CD4-positive, alpha-beta memory T cell (primary cell): ENCODE data around the gene RUNX2. TPM values are rescaled to one million over a fixed set of nuclear protein-coding genes. Genes with fewer than 3 reads are reported as not detected.

ENCODE experiments used
- CTCF ChIA-PET: fragments of 350-600 bp; sonication (Branson Sonifier 250); formaldehyde crosslinking; loops from one replicate; lab custom pipeline; 2021; ENCODE audit warnings: inconsistent platforms; ENCODE audit not compliant: partially characterized antibody; lab: Charles Lee
- POLR2A ChIA-PET: fragments of 350-600 bp; sonication (Branson Sonifier 250); formaldehyde crosslinking; loops from one replicate; lab custom pipeline; 2021; ENCODE audit not compliant: partially characterized antibody; lab: Charles Lee
- DNase-seq, 5 donors: peaks; one replicate each; pipeline versions ENCODE4 v3.0.0 to v3.0.0-alpha.2; 2020 to 2022; ENCODE audit warnings: mixed read lengths in 1 of 5
- H3K27ac ChIP-seq: one replicate; pipeline ENCODE4 v1.7.0; 2013; ENCODE audit warnings: low read depth, low read length
- H3K27me3 ChIP-seq: 2 replicates; pipeline ENCODE4 v1.7.0; 2013; ENCODE audit warnings: mild to moderate bottlenecking, low read length, moderate library complexity; ENCODE audit not compliant: insufficient read depth
- H3K36me3 ChIP-seq: 2 replicates; pipeline ENCODE4 v1.7.0; 2013; ENCODE audit warnings: mild to moderate bottlenecking, low read length, moderate library complexity; ENCODE audit not compliant: insufficient read depth
- H3K4me1 ChIP-seq: 2 replicates; pipeline ENCODE4 v1.7.0; 2013; ENCODE audit warnings: mild to moderate bottlenecking, low read length, moderate library complexity; ENCODE audit not compliant: insufficient read depth
- H3K4me3 ChIP-seq, 2 donors: one replicate each; pipeline ENCODE4 v1.7.0; 2013; ENCODE audit warnings: low read length in 2 of 2, mild to moderate bottlenecking in 1 of 2
- H3K9me3 ChIP-seq, 2 donors: one replicate each; pipeline ENCODE4 v1.7.0; 2013; ENCODE audit warnings: low read length in 2 of 2, control low read depth in 1 of 2; ENCODE audit not compliant: control insufficient read depth in 1 of 2
- H3K27ac Mint-ChIP-seq, 7 donors: one replicate each; pipeline ENCODE4 v1.8.0; 2020 to 2021; ENCODE audit warnings: mixed read lengths in 7 of 7, mild to moderate bottlenecking in 6 of 7, inconsistent platforms in 3 of 7, moderate library complexity in 3 of 7
- H3K27me3 Mint-ChIP-seq, 2 donors: one replicate each; pipeline ENCODE4 v1.8.0; 2020 to 2021; ENCODE audit warnings: mixed read lengths in 2 of 2
- H3K36me3 Mint-ChIP-seq, 2 donors: one replicate each; pipeline ENCODE4 v1.8.0; 2020 to 2021; ENCODE audit warnings: mixed read lengths in 2 of 2, inconsistent platforms in 1 of 2, mild to moderate bottlenecking in 1 of 2
- H3K4me1 Mint-ChIP-seq, 4 donors: one replicate each; pipeline ENCODE4 v1.8.0; 2020 to 2021; ENCODE audit warnings: mixed read lengths in 4 of 4, mild to moderate bottlenecking in 1 of 4
- H3K4me3 Mint-ChIP-seq, 8 donors: one replicate each; pipeline ENCODE4 v1.8.0; 2020 to 2021; ENCODE audit warnings: mixed read lengths in 8 of 8, mild to moderate bottlenecking in 7 of 8, moderate library complexity in 6 of 8, inconsistent platforms in 3 of 8
- H3K9me3 Mint-ChIP-seq, 8 donors: one replicate each; pipeline ENCODE4 v1.8.0; 2020 to 2021; ENCODE audit warnings: mixed read lengths in 8 of 8, mild to moderate bottlenecking in 5 of 8, inconsistent platforms in 3 of 8, moderate library complexity in 1 of 8
- intact Hi-C: fragments of 100-400 bp; cut with micrococcal nuclease; formaldehyde crosslinking; loops from one replicate; pipeline ENCODE4 v1.15.1; 2023
- polyA plus RNA-seq, 2 donors: library from polyadenylated mRNA; unstranded; fragments of 300-500 nt; fragmentation: Illumina TruSeq; gene quantifications; one replicate each; pipeline ENCODE4 v1.2.3, GENCODE V29; 2021
- total RNA-seq, 2 experiments: library from RNA; stranded (reverse); gene quantifications; one replicate each; pipeline ENCODE4 v1.2.3, GENCODE V29; 2021

The RUNX2 gene
- total and polyA plus RNA-seq, 4 experiments from 2014 or later, result 4.5 to 26.6 (median 23.3) TPM

DNA sequence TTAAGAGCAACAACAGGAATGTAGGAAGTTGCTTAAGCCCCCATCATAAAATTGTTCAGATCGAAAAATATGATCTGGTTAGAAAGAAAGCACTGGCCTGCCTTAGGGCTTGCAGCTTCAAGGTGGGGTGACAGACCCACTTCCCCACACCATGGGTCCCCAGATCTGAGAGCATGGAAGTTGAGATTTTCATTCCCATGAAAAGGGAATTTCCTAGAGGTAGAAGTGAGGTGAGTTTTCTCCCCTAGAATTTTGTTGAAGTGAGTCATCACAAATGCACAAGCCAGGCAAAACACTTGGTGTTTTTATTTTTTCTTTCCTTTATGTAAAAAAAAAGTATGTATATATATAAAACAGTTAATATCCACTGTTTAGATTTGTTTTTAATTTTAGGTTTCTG, 263.2 kb downstream of the RUNX2 start:
- Mint-ChIP-seq H3K4me3 (peak overlapping the region in 1 of 8 donors; percentile 30), H3K36me3 (peaks cover 5% of the 10 kb centered on the region in 2 donors), H3K27ac (peak overlapping the region in 2 of 7 donors; percentile 47 to 82), H3K9me3 (peaks cover 0 to 3% (median 0%) of the 10 kb centered on the region in 8 donors), H3K27me3 (no peaks in the 10 kb centered on the region), H3K4me1 (peaks cover 64 to 94% (median 76%) of the 10 kb centered on the region in 4 donors)
- no peaks in the 10 kb centered on the region for H3K27me3 ChIP-seq
- ChIA-PET POLR2A (interaction anchor here (1.2 kb wide), 1 partner anchor 149 kb away, joined by 3 read pairs; no protein-coding TSS in a partner anchor), CTCF (no interaction called here)
- intact Hi-C loops, result no loop called here
- no peak for DNase-seq
- H3K36me3 ChIP-seq, result no peaks in the 10 kb centered on the region
- no peaks in the 10 kb centered on the region for H3K9me3 ChIP-seq
- H3K27ac ChIP-seq, result no peak overlapping the region
- H3K4me3 ChIP-seq, result no peak overlapping the region
- H3K4me1 ChIP-seq, result peaks cover 55% of the 10 kb centered on the region

DNA sequence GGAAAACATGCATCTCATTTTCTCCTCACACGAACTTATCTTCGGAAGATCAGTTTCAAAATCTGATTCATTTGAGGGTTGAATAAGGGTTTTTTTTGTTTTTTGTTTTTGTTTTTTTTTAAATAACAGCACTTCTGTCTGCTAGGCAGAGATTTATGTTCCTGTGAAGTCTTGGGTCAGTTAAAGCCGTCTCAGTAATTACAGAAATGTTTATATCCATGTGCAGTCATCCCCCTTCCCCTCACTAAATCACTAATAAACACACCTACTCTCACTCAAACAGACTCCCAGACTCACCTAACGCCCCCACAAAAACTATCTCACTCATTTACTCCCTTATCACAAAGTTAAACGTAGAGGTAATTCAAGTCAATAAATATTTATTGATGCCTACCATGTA, 263.8 kb downstream of the RUNX2 start:
- intact Hi-C loops, result no loop called here
- peak overlapping the region in 3 of 8 donors; percentile 5 to 71 (median 13) for H3K4me3 Mint-ChIP-seq
- no peak for DNase-seq
- CTCF ChIA-PET, result no interaction called here
- Histone ChIP-seq H3K27me3 (no peaks in the 10 kb centered on the region), H3K9me3 (no peaks in the 10 kb centered on the region), H3K27ac (no peak overlapping the region), H3K4me3 (no peak overlapping the region), H3K4me1 (peaks cover 49% of the 10 kb centered on the region), H3K36me3 (no peaks in the 10 kb centered on the region)
- H3K36me3 Mint-ChIP-seq, result peaks cover 3 to 5% of the 10 kb centered on the region in 2 donors
- peak overlapping the region in 6 of 7 donors; percentile 56 to 82 (median 69) for H3K27ac Mint-ChIP-seq
- H3K9me3 Mint-ChIP-seq, result peaks cover 0 to 2% (median 0%) of the 10 kb centered on the region in 8 donors
- H3K4me1 Mint-ChIP-seq, result peaks cover 60 to 91% (median 71%) of the 10 kb centered on the region in 4 donors
- H3K27me3 Mint-ChIP-seq, result no peaks in the 10 kb centered on the region
- POLR2A ChIA-PET, result no interaction called here

DNA sequence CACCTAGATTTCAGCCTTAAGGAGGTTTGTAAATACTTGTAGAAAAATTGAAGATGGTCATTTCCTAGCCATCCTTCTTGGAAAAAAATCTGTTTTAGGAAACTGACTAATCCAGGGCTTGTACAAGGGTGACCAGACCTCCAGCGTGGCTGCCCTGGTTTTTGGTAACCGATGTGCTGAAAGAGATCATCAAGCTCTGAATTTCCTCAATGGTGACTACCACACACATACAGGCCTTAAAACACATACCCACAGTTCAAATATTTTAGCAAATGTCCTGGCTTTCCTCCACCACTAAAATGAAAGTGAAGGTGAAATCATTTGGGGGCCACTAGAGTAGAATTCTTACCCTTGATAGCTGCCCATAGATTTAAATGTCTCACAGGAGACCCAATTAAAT, 264.9 kb downstream of the RUNX2 start:
- peaks cover 49 to 80% (median 60%) of the 10 kb centered on the region in 4 donors for H3K4me1 Mint-ChIP-seq
- intact Hi-C loops, result no loop called here

DNA sequence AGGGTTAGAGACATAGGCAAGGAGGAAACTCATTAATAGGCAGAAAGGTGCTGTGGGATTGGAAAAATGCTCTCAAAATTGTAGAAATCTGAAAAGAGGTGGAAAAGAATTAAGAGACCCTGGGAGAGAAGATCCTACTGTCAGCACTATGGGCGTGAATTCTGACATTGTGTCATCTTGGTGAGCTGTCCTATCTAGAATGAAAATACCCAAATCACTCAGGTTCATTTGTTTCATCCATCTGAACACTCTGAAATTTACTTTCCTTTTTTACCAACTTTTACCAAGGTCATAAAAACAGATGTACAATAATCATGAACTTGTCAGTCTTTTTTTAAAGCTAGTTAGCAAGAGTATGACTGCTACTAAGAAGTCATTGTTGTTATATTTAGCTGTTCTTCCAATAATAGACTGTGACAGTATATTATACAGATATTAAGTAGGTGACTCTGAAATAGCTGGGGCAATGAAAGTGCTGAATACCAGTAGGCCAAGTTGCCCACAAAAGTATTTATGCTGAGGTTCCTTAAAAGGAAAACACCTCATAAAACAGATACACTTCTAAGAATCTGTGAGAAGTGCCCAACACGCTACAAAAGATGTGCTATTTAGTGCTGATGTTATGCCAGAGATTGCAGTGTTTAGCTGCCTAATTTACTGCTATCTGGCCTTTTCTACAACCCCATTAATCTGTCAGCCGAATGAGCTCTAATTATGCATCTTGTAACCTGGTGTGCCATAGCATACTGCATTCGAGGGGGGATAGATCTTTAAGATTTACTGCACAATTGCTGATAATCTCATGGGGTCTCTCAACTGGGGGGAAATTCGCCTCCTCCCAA, 267.1 kb downstream of the RUNX2 start:
- Histone ChIP-seq H3K36me3 (no peaks in the 10 kb centered on the region), H3K4me1 (peaks cover 17% of the 10 kb centered on the region), H3K27me3 (no peaks in the 10 kb centered on the region), H3K27ac (no peak overlapping the region), H3K4me3 (no peak overlapping the region), H3K9me3 (no peaks in the 10 kb centered on the region)
- ChIA-PET CTCF (interaction anchor here (1.0 kb wide), 1 partner anchor 119 kb away, joined by 4 read pairs; no protein-coding TSS in a partner anchor), POLR2A (interaction anchor here (0.8 to 2.1 kb wide), 2 partner anchors 9 to 16 kb away, joined by 3 to 10 read pairs; no protein-coding TSS in a partner anchor)
- intact Hi-C loops, result no loop called here
- Mint-ChIP-seq H3K4me3 (peak overlapping the region in 4 of 8 donors; percentile 3 to 60 (median 24)), H3K4me1 (peaks cover 32 to 58% (median 42%) of the 10 kb centered on the region in 4 donors), H3K27ac (peak overlapping the region in 6 of 7 donors; percentile 3 to 82 (median 66)), H3K36me3 (peaks cover 6 to 19% of the 10 kb centered on the region in 2 donors), H3K27me3 (no peaks in the 10 kb centered on the region), H3K9me3 (peaks cover 0 to 17% (median 12%) of the 10 kb centered on the region in 8 donors)
- no peak for DNase-seq

More for the DNA sequence above, 264.9 kb downstream of the RUNX2 start:
- no peaks in the 10 kb centered on the region for H3K36me3 ChIP-seq
- H3K27me3 ChIP-seq, result no peaks in the 10 kb centered on the region
- Mint-ChIP-seq H3K27me3 (no peaks in the 10 kb centered on the region), H3K36me3 (peaks cover 5 to 8% of the 10 kb centered on the region in 2 donors), H3K27ac (peak overlapping the region in 4 of 7 donors; percentile 24 to 81 (median 44)), H3K4me3 (no peak overlapping the region), H3K9me3 (peaks cover 0 to 4% (median 2%) of the 10 kb centered on the region in 8 donors)
- peaks cover 38% of the 10 kb centered on the region for H3K4me1 ChIP-seq
- DNase-seq, result no peak
- POLR2A ChIA-PET, result no interaction called here
- no peak overlapping the region for H3K27ac ChIP-seq
- H3K4me3 ChIP-seq, result no peak overlapping the region
- CTCF ChIA-PET, result no interaction called here
- no peaks in the 10 kb centered on the region for H3K9me3 ChIP-seq

DNA sequence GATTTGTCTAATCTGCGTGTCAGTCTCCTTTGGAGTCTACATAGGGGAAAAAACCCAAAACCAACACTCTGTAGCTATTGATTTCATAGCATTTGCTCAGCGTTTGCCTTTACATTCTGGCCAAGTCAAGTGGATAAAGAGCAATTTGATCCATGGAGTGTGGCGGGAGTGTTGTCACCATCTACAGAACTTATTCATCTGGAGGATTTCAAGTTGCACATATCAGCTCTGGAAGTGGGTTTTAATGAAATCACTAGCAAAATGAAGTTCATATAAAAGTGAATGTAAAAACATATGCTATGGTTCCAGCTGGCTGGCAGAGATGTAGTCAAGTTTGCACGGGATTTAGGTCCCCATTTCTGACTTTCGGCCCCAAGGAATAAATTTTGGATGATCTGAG, 269.3 kb downstream of the RUNX2 start:
- no peak overlapping the region for H3K4me3 ChIP-seq
- H3K4me3 Mint-ChIP-seq, result no peak overlapping the region
- H3K27ac ChIP-seq, result no peak overlapping the region
- no peak for DNase-seq
- H3K9me3 ChIP-seq, result no peaks in the 10 kb centered on the region
- ChIA-PET POLR2A (interaction anchor here (1.1 kb wide), 1 partner anchor 10 kb away, joined by 3 read pairs; no protein-coding TSS in a partner anchor), CTCF (no interaction called here)
- intact Hi-C loops, result no loop called here
- peaks cover 5 to 19% of the 10 kb centered on the region in 2 donors for H3K36me3 Mint-ChIP-seq
- peaks cover 20 to 37% (median 25%) of the 10 kb centered on the region in 4 donors for H3K4me1 Mint-ChIP-seq
- H3K4me1 ChIP-seq, result peaks cover 15% of the 10 kb centered on the region
- H3K27me3 Mint-ChIP-seq, result no peaks in the 10 kb centered on the region
- no peaks in the 10 kb centered on the region for H3K27me3 ChIP-seq
- no peak overlapping the region for H3K27ac Mint-ChIP-seq
- peaks cover 0 to 29% (median 18%) of the 10 kb centered on the region in 8 donors for H3K9me3 Mint-ChIP-seq
- no peaks in the 10 kb centered on the region for H3K36me3 ChIP-seq

DNA sequence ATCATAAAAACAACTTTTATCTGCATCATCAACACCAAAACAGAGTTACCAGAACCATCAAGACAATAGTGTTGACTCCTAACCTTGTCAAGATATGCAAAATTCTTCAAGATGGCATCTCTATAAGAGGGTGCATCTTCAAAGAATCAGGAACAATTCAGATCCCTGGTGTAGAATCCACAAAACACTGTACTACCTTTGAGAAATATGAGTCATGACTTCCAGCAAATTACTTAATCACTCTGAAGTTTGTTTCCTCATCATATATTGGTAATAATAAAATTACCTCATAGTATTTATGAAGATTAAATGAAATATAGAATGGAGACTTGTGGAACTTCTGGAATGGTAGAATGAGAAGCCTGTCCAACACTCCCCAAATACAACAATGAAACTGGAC, 270.9 kb downstream of the RUNX2 start:
- no peak overlapping the region for H3K27ac Mint-ChIP-seq
- Histone ChIP-seq H3K36me3 (no peaks in the 10 kb centered on the region), H3K9me3 (no peaks in the 10 kb centered on the region), H3K27me3 (no peaks in the 10 kb centered on the region), H3K27ac (no peak overlapping the region), H3K4me1 (peaks cover 15% of the 10 kb centered on the region), H3K4me3 (no peak overlapping the region)
- H3K4me1 Mint-ChIP-seq, result peaks cover 12 to 23% (median 16%) of the 10 kb centered on the region in 4 donors
- peaks cover 5 to 19% of the 10 kb centered on the region in 2 donors for H3K36me3 Mint-ChIP-seq
- DNase-seq, result no peak
- CTCF ChIA-PET, result no interaction called here
- no peaks in the 10 kb centered on the region for H3K27me3 Mint-ChIP-seq
- peaks cover 0 to 43% (median 24%) of the 10 kb centered on the region in 8 donors for H3K9me3 Mint-ChIP-seq
- POLR2A ChIA-PET, result no interaction called here
- intact Hi-C loops, result no loop called here
- H3K4me3 Mint-ChIP-seq, result no peak overlapping the region

DNA sequence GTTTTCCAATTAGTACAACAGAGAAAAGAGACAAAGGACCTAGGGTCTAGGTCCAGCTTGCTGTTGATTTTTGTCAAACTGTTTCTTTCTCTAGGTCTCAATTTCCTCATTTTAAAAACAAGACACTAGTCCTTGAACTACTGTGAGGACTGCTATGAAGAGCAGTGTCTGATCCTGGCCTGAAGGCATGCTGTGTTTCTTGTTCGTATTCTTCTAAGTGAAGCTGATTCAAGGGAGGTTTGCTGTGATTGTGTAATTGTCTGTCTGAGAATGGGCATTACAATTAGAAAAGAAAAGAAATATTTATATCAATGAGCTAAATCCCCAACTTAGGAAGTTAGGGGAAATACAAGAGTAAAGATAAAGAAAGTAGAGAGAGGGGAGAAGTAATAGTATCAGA, 277.8 kb downstream of the RUNX2 start:
- intact Hi-C loops, result loop anchor here (2.0 kb wide), 1 partner anchor 19 kb away; no protein-coding TSS in a partner anchor
- ChIA-PET CTCF (interaction anchor here (1.5 kb wide), 1 partner anchor 109 kb away, joined by 5 read pairs; no protein-coding TSS in a partner anchor), POLR2A (no interaction called here)
- H3K4me1 Mint-ChIP-seq, result peaks cover 6 to 23% (median 16%) of the 10 kb centered on the region in 4 donors
- H3K9me3 Mint-ChIP-seq, result peaks cover 0 to 25% (median 5%) of the 10 kb centered on the region in 8 donors
- no peaks in the 10 kb centered on the region for H3K9me3 ChIP-seq
- H3K27ac ChIP-seq, result no peak overlapping the region
- peaks cover 0 to 12% of the 10 kb centered on the region in 2 donors for H3K36me3 Mint-ChIP-seq
- no peak for DNase-seq
- H3K4me3 Mint-ChIP-seq, result no peak overlapping the region
- no peaks in the 10 kb centered on the region for H3K36me3 ChIP-seq
- no peaks in the 10 kb centered on the region for H3K4me1 ChIP-seq
- H3K4me3 ChIP-seq, result no peak overlapping the region
- H3K27me3 Mint-ChIP-seq, result no peaks in the 10 kb centered on the region
- peak overlapping the region in 1 of 7 donors; percentile 33 for H3K27ac Mint-ChIP-seq
- no peaks in the 10 kb centered on the region for H3K27me3 ChIP-seq
